ENCODE data around the gene LRPPRC.

DNA sequence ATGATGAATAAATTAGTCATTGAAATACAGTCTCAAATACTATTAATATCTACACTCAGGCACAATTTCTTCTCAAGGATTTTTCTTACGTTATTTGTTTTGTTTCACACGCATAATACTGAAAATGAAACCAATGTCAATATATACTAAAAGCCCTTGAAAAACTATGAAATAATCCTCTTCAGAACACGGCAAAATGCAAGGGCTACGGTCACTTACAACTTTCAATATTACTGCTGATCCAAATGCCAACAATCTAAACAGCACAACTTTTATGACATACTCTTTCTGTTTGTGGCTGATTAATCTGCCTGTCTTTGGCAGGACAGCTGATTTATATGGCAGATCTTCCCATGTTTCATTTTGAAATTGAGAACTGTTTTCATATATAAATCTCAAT is 68.3 kb downstream of the LRPPRC start:
- TF ChIP-seq CTCF (conservative IDR thresholded peaks at IDR 0.05) (no peak), EZH2 (IDR thresholded peaks at IDR 0.05; ENCODE audit: low read depth) (no peak)

Measured in PC-9 (cell line).